GM18502 (cell line): Measurements from ENCODE around the gene TAF7L.

ENCODE experiments used
- ATAC-seq: cut with Tn5 transposase; IDR thresholded peaks from one replicate; pipeline ENCODE4 v1.9.1; 2021; ENCODE audit warnings: mild to moderate bottlenecking; ENCODE audit not compliant: unreplicated experiment, poor library complexity

TAF7L gene

DNA sequence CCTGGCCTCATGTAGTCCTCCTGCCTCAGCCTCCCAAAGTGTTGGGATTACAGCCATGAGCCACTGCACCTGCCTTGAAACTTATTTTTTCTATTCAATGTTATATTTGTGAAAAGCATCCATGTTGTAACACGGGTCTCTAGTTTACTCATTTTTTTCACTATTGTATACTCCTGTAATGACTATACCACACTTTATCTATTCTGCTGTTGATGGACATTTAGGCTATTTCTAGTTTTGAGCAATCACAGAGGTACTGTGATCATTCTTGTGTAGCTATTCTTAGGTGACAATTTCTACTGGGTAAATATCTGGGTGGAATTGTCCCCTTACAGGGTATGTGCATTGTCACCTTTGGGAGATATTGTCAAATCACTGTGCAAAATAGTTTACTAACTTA lies 67.9 kb downstream of the TAF7L start:
- ATAC-seq = peak; percentile 61

- no peak for ATAC-seq
These were observed 70.4 kb downstream of the TAF7L start for GRCh38 chrX:101220662-101221260.

- no peak for ATAC-seq
These were observed 71.2 kb downstream of the TAF7L start for GRCh38 chrX:101219864-101220346.

DNA sequence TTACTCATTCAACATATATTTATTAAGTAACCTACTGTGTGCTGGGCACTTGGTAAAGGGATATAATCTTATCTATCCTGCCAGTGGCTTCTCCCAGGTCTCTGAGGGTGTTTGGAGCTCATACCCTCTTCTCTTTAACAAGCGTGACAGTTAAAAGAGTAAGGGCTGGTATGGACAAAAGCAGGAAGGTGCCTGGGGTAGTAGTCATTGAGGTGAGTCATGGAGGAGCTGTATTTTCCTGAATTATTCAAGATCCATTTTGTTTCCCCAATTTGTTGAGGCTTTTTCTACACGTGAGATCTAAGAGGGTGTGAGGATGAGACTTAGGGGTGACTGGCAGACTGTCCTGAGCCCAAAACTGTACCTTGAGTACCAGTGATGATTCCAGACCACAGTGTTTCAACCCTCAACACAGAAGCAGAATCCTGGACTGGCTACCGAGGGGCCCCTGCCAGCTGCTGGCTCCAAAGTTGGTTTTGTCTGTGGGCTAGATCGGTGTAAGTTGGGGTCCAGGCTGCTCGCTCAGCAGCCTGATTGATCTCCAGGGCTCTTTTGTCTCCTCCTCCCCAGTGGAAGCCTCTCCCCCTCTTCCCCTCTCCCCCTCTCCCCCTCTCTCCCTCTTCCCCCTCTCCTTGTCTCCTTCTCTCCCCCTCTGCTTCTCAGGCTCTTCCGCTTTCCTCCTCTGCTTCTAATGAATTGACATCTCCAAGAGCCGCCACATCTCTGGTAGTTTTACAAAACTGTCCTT lies 71.8 kb downstream of the TAF7L start, which contains the start of gene DRP2:
Gene DRP2, plus strand, starts transcription at position 671 of the 748 bp plus-strand sequence. CDS start 11,862 bp downstream, outside the sequence.
- ATAC-seq = no peak
